Mucosa of rectum (tissue), 2 donors: ENCODE results near the gene CNN2.

Experiments
- H3K27ac ChIP-seq, 2 donors: one replicate each; pipeline ENCODE4 v1.7.0; 2013; ENCODE audit warnings: inconsistent platforms in 2 of 2, low read depth in 2 of 2, low read length in 2 of 2
- H3K27me3 ChIP-seq, 2 donors: one replicate each; pipeline ENCODE4 v1.7.0; 2013; ENCODE audit warnings: low read length in 2 of 2; ENCODE audit not compliant: control insufficient read depth in 2 of 2, insufficient read depth in 2 of 2
- H3K36me3 ChIP-seq, 2 donors: one replicate each; pipeline ENCODE4 v1.7.0; 2013; ENCODE audit warnings: low read length in 2 of 2; ENCODE audit not compliant: control insufficient read depth in 2 of 2, insufficient read depth in 2 of 2
- H3K4me1 ChIP-seq, 2 donors: one replicate each; pipeline ENCODE4 v1.7.0; 2013; ENCODE audit warnings: low read length in 2 of 2, mild to moderate bottlenecking in 1 of 2; ENCODE audit not compliant: control insufficient read depth in 2 of 2, insufficient read depth in 2 of 2
- H3K4me3 ChIP-seq, 2 donors: one replicate each; pipeline ENCODE4 v1.7.0; 2013; ENCODE audit warnings: low read length in 2 of 2
- H3K9ac ChIP-seq, 2 donors: one replicate each; pipeline ENCODE4 v1.7.0; 2013; ENCODE audit warnings: low read length in 2 of 2, low read depth in 1 of 2, mild to moderate bottlenecking in 1 of 2
- H3K9me3 ChIP-seq, 2 donors: one replicate each; pipeline ENCODE4 v1.7.0; 2013; ENCODE audit warnings: low read length in 2 of 2; ENCODE audit not compliant: control insufficient read depth in 2 of 2
- donor health status: healthy.
- donor health status: Normal muscosa, but diverticular disease.

The CNN2 gene

GRCh38 chr19:1028062-1028926 is 1.9 kb downstream of the CNN2 start:
- Histone ChIP-seq H3K27ac (peak overlapping the region; percentile 89 to 92), H3K9me3 (no peaks in the 10 kb centered on the region), H3K4me1 (peaks cover 10 to 24% of the 10 kb centered on the region in 2 donors), H3K27me3 (no peaks in the 10 kb centered on the region), H3K9ac (peak overlapping the region; percentile 75 to 99), H3K36me3 (peaks cover 5 to 13% of the 10 kb centered on the region in 2 donors), H3K4me3 (peak overlapping the region; percentile 71 to 80)

GRCh38 chr19:1032264-1032867 is 6.0 kb downstream of the CNN2 start:
- Histone ChIP-seq H3K9me3 (no peaks in the 10 kb centered on the region), H3K9ac (no peak overlapping the region), H3K4me1 (peaks cover 7 to 17% of the 10 kb centered on the region in 2 donors), H3K27ac (no peak overlapping the region), H3K4me3 (no peak overlapping the region), H3K36me3 (peaks cover 5 to 19% of the 10 kb centered on the region in 2 donors), H3K27me3 (no peaks in the 10 kb centered on the region)

- peaks cover 15 to 27% of the 10 kb centered on the region in 2 donors for H3K4me1 ChIP-seq
- no peaks in the 10 kb centered on the region for H3K27me3 ChIP-seq
- no peaks in the 10 kb centered on the region for H3K9me3 ChIP-seq
- H3K36me3 ChIP-seq: peaks cover 5 to 18% of the 10 kb centered on the region in 2 donors
- no peak overlapping the region for H3K4me3 ChIP-seq
- H3K9ac ChIP-seq: no peak overlapping the region
- H3K27ac ChIP-seq: no peak overlapping the region
These were observed 9.7 kb downstream of the CNN2 start for GRCh38 chr19:1035998-1036621.

- Histone ChIP-seq H3K9me3 (no peaks in the 10 kb centered on the region), H3K27ac (peak overlapping the region; percentile 51 to 68), H3K4me3 (no peak overlapping the region), H3K4me1 (peaks cover 28 to 40% of the 10 kb centered on the region in 2 donors), H3K27me3 (no peaks in the 10 kb centered on the region), H3K36me3 (peaks cover 0 to 9% of the 10 kb centered on the region in 2 donors), H3K9ac (no peak overlapping the region)
These were observed 11.2 kb downstream of the CNN2 start for GRCh38 chr19:1037621-1038064.

GRCh38 chr19:1038978-1039645 is 12.7 kb downstream of the CNN2 start:
- peaks cover 0 to 6% of the 10 kb centered on the region in 2 donors for H3K36me3 ChIP-seq
- H3K27me3 ChIP-seq: no peaks in the 10 kb centered on the region
- H3K9me3 ChIP-seq: no peaks in the 10 kb centered on the region
- H3K9ac ChIP-seq: no peak overlapping the region
- peaks cover 34 to 46% of the 10 kb centered on the region in 2 donors for H3K4me1 ChIP-seq
- peak overlapping the region in 1 of 2 donors; percentile 83 for H3K27ac ChIP-seq
- H3K4me3 ChIP-seq: peak overlapping the region in 1 of 2 donors; percentile 81

- Histone ChIP-seq H3K4me3 (peak within 1 kb of the TSS; percentile 76 to 81), H3K9me3 (no peaks in the 10 kb centered on the region), H3K27ac (peak within 1 kb of the TSS; percentile 83), H3K9ac (peak within 1 kb of the TSS; percentile 10 to 77), H3K27me3 (no peaks in the 10 kb centered on the region), H3K36me3 (peaks cover 0 to 6% of the 10 kb centered on the region in 2 donors), H3K4me1 (peaks cover 34 to 46% of the 10 kb centered on the region in 2 donors)
These were observed 13.5 kb downstream of the CNN2 start, which contains the start of gene ABCA7 for GRCh38 chr19:1039646-1040475. ABCA7 (plus strand) TSS chr19:1040107; CDS start chr19:1041362, 1,255 bp downstream.

GRCh38 chr19:1040476-1041271 is 14.3 kb downstream of the CNN2 start:
- peak overlapping the region; percentile 76 to 81 for H3K4me3 ChIP-seq
- H3K9me3 ChIP-seq: no peaks in the 10 kb centered on the region
- peak overlapping the region; percentile 83 for H3K27ac ChIP-seq
- peak overlapping the region; percentile 41 to 77 for H3K9ac ChIP-seq
- peaks cover 0 to 6% of the 10 kb centered on the region in 2 donors for H3K36me3 ChIP-seq
- no peaks in the 10 kb centered on the region for H3K27me3 ChIP-seq
- peaks cover 34 to 46% of the 10 kb centered on the region in 2 donors for H3K4me1 ChIP-seq

- no peaks in the 10 kb centered on the region for H3K9me3 ChIP-seq
- no peaks in the 10 kb centered on the region for H3K27me3 ChIP-seq
- peaks cover 34 to 46% of the 10 kb centered on the region in 2 donors for H3K4me1 ChIP-seq
- peak overlapping the region; percentile 83 for H3K27ac ChIP-seq
- peak overlapping the region; percentile 63 to 77 for H3K9ac ChIP-seq
- H3K36me3 ChIP-seq: peaks cover 0 to 2% of the 10 kb centered on the region in 2 donors
- peak overlapping the region; percentile 76 to 81 for H3K4me3 ChIP-seq
These were observed 14.9 kb downstream of the CNN2 start for GRCh38 chr19:1041272-1041834.
